Heart left ventricle (tissue), 16 donors: ENCODE measurements around the gene SSU72. TPM values are rescaled to one million over a fixed set of nuclear protein-coding genes. Genes with fewer than 3 reads are reported as not detected.

Experiments
- ATAC-seq, 4 donors: fragments of 200-7000 bp; cut with Tn5 transposase; one replicate each; pipeline ENCODE4 v1.9.1; 2020 to 2022; ENCODE audit warnings: moderate library complexity in 4 of 4, mild to moderate bottlenecking in 3 of 4, moderate number of reproducible peaks in 1 of 4
- DNase-seq, 5 donors: peaks; one replicate each; pipeline ENCODE4 v3.0.0-alpha.2; 2020
- H3K27ac ChIP-seq, 12 donors: fragments of 200-600 bp; sonication (generic) in 4 of 12; one replicate each; pipeline versions ENCODE4 v1.5.0 to v1.8.0; 2016 to 2022; ENCODE audit warnings: mild to moderate bottlenecking in 2 of 12
- H3K27me3 ChIP-seq, 9 donors: fragments of 200-600 bp; sonication (generic) in 2 of 9; one replicate each; pipeline versions ENCODE4 v1.5.1 to v1.8.0; 2016 to 2022; ENCODE audit warnings: mild to moderate bottlenecking in 3 of 9
- H3K36me3 ChIP-seq, 9 donors: fragments of 200-600 bp; sonication (generic) in 2 of 9; one replicate each; pipeline versions ENCODE4 v1.5.0 to v1.8.0; 2018 to 2022; ENCODE audit warnings: mild to moderate bottlenecking in 2 of 9
- H3K4me1 ChIP-seq, 12 donors: fragments of 200-600 bp; sonication (generic) in 4 of 12; one replicate each; pipeline versions ENCODE4 v1.5.0 to v1.8.0; 2016 to 2022; ENCODE audit warnings: mild to moderate bottlenecking in 3 of 12
- H3K4me3 ChIP-seq, 12 donors: fragments of 200-600 bp; sonication (generic) in 4 of 12; one replicate each; pipeline versions ENCODE4 v1.5.0 to v1.8.0; 2017 to 2022; ENCODE audit warnings: mild to moderate bottlenecking in 9 of 12, moderate library complexity in 4 of 12
- H3K9me3 ChIP-seq, 12 donors: fragments of 200-600 bp; sonication (generic) in 4 of 12; one replicate each; pipeline versions ENCODE4 v1.5.0 to v1.8.0; 2016 to 2022; ENCODE audit warnings: mild to moderate bottlenecking in 1 of 12
- CTCF ChIP-seq, 12 donors: fragments of 200-600 bp; sonication (generic) in 4 of 12; IDR thresholded peaks; one replicate each; pipeline versions ENCODE4 v1.5.0 to v1.8.0; 2018 to 2022; ENCODE audit warnings: antibody characterized with exemption in 12 of 12, mild to moderate bottlenecking in 5 of 12
- POLR2A ChIP-seq, 2 donors: fragments of 450-650 bp; IDR thresholded peaks; one replicate each; pipeline ENCODE4 v1.6.1; 2017; ENCODE audit warnings: antibody characterized with exemption in 2 of 2, mild to moderate bottlenecking in 2 of 2, moderate library complexity in 2 of 2
- WGBS, 4 donors: extraction: QIAGEN DNeasy Blood & Tissue Kit in 2 of 4; methylation state at CpG; one replicate each; pipeline versions ENCODE4 v1.1.5 to v1.1.7; 2013 to 2018; 5-methylcytosine and 5-hydroxymethylcytosine counted together
- intact Hi-C, 10 donors: fragments of 100-400 bp; cut with DNase I; formaldehyde crosslinking; loops; one replicate each; pipeline versions ENCODE4 v1.11.1 to v1.14.2; 2022
- polyA plus RNA-seq, 2 donors: library from polyadenylated mRNA; stranded (reverse); fragments of 200-250 nt; gene quantifications; one replicate each; pipeline ENCODE4 v1.2.3, GENCODE V29; 2013
- total RNA-seq, 9 donors: library from RNA; depleted of rRNA in 2 of 9; stranded (reverse); fragments of >200 nt in 2 of 9; fragmentation: NEBNext Ultra II Directional in 3 of 9; extraction: Animal tissue kit (Norgen Biotek cat#: 25700) in 3 of 9; gene quantifications; one replicate each; pipeline versions ENCODE4 v1.1.0 to v1.2.4, GENCODE V29; 2016 to 2023
- donor health status: ischemic (EF 13 %, LVEDD 7.1; RV severe dilation, severe dysfunction).
- donor health status: healthy with polysubstance abuse.
- donor health status: DM: no; HTN: yes; CAD: no.
- donor health status: DM: no; HTN: no; CAD: no.
- donor health status: ischemic (EF 25% LVEDD 6.9; RV normal size, moderate dysfunction).
- donor health status: ischemic (EF 25% LVEDD 5.7; RV mildly dilated, moderate dysfunction).
- donor health status: healthy.
- donor health status: DM: yes; HTN: yes; CAD: no.
- donor health status: ischemic (EF 35%, LVEDD 5.7; RV mildly dilated, moderate dysfunction).
- donor health status: nonischemic (EF 11% LVEDD 7.7; RV severe dilation, severe dysfunction).
- donor health status: DM: yes; HTN: yes; CAD: no.
- donor health status: PGD.
- donor health status: ischemic (EF 29% LVEDD 5.4; RV normal size, mild dysfunction).
- donor health status: nonischemic (EF 23%, LVEDD 6.1; RV moderate dilation, normal function).

The SSU72 gene
- total and polyA plus RNA-seq, 11 donors, result 76.3 to 160 (median 111) TPM

DNA sequence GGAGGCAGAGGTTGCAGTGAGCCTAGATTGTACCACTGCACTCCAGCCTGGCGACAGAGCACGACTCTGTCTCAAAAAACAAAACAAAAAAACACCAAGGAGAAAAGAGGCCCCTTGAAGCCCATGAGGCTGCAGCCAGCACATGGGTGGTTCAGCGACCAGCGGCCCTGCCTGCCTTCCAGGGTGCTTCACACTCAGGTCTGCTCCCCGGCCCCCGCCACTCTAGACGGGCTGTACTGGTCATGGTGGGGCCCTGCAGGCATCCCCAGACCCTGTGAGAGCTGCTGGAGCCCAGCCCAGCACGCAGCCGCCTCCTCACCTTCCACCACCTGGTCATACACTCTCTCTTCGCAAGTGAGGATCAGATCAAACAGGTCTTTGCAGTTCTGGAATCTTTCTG is 30.1 kb downstream of the SSU72 start:
- Histone ChIP-seq H3K36me3 (peaks cover 0 to 38% (median 18%) of the 10 kb centered on the region in 9 donors), H3K4me3 (no peak overlapping the region), H3K4me1 (peaks cover 0 to 45% (median 12%) of the 10 kb centered on the region in 12 donors), H3K27me3 (no peaks in the 10 kb centered on the region), H3K9me3 (no peaks in the 10 kb centered on the region), H3K27ac (peak overlapping the region in 8 of 12 donors; percentile 46 to 91 (median 72))
- ATAC-seq (no peak), DNase-seq (no peak)
- TF ChIP-seq CTCF (IDR thresholded peaks at IDR 0.05) (no peak), POLR2A (IDR thresholded peaks at IDR 0.05) (no peak)
- intact Hi-C loops, result no loop called here
- 87 to 95% (median 92%) methylated on average over 10 of the region's 10 CpGs for WGBS, 4 donors

DNA sequence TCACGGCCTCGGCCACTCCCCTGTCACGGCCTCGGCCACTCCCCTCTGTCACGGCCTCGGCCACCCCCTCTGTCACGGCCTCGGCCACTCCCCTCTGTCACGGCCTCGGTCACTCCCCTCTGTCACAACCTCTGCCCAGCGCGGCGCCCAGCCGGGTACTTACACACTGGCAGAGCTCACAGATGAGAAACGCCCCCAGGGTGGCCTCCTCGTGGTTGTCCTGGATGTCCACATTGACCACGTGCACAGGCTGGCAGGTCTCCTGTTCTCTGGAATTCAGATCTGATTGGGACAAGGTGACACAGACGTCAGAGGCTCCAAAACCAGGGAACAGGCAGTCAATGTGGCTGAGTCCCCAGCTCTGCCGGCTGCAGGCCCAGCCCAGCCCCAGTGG is 31.0 kb downstream of the SSU72 start:
- Histone ChIP-seq H3K27ac (peak overlapping the region in 11 of 12 donors; percentile 32 to 91 (median 69)), H3K27me3 (no peaks in the 10 kb centered on the region), H3K4me3 (peak overlapping the region in 8 of 12 donors; percentile 12 to 45 (median 28)), H3K36me3 (peaks cover 0 to 38% (median 18%) of the 10 kb centered on the region in 9 donors), H3K9me3 (no peaks in the 10 kb centered on the region), H3K4me1 (peaks cover 0 to 53% (median 20%) of the 10 kb centered on the region in 12 donors)
- WGBS, 4 donors, result 51 to 70% (median 60%) methylated on average over 16 to 19 of the region's 19 CpGs
- TF ChIP-seq CTCF (IDR thresholded peaks at IDR 0.05), result no peak
- TF ChIP-seq POLR2A (IDR thresholded peaks at IDR 0.05), result no peak
- ATAC-seq (peak; percentile 77 to 89 (median 84)), DNase-seq (peak; percentile 84 to 94 (median 88))
- intact Hi-C loops, result no loop called here

DNA sequence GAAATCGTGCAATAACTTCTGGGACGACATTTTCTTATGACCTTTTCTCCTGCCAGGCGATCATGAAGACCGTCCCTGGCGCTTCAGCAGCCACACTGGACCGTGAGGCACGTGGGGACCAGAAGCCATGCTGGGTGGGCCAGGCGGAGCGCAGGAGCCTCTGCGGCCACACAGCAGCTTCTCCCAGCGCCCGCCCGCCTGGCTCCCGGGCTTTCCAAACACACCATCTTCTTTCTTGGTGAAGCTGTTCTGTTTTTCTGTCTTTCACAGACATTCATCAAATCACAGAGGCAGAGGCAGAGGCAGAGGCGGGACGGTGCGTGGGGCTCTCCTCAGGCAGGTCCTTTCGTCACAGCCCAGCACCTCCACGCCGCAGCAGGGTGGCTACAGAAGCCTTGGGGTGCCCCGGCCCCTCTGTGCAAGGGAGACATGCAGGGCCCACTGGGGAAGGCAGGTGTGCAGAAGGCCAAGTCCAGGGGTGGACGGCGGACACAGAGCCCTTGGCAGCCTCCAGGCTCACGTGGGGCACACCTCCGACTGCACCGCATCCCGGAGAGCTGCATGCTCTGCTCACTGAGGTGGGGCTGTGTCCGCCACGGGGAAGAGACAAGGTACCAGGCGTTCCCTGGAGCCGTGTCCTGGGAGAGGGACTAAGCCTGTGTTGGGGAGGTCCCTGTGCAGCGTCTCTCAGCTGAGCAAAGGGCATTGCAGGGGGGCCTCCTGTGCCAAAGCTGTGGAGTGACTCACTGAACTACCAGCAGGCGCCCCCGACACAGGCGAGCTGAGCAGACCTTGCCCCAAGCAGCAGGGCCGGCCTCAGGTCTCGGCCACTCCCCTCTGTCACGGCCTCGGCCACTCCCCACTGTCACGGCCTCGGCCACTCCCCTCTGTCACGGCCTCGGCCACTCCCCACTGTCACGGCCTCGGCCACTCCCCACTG is 31.6 kb downstream of the SSU72 start:
- H3K4me3 ChIP-seq, result peak overlapping the region in 8 of 12 donors; percentile 12 to 45 (median 28)
- DNase-seq (no peak), ATAC-seq (peak in 3 of 4 donors; percentile 9 to 20 (median 10))
- WGBS, 4 donors, result 73 to 80% (median 75%) methylated on average over 44 to 45 of the region's 45 CpGs
- TF ChIP-seq CTCF (IDR thresholded peaks at IDR 0.05) (no peak), POLR2A (IDR thresholded peaks at IDR 0.05) (no peak)
- H3K27ac ChIP-seq, result peak overlapping the region in 11 of 12 donors; percentile 32 to 91 (median 68)
- no peaks in the 10 kb centered on the region for H3K9me3 ChIP-seq
- intact Hi-C loops, result no loop called here
- no peaks in the 10 kb centered on the region for H3K27me3 ChIP-seq
- H3K4me1 ChIP-seq, result peaks cover 0 to 55% (median 21%) of the 10 kb centered on the region in 12 donors
- peaks cover 0 to 38% (median 18%) of the 10 kb centered on the region in 9 donors for H3K36me3 ChIP-seq
